Left lung (tissue), 10 donors: ENCODE measurements around the gene ALDH2. TPM values are rescaled to one million over a fixed set of nuclear protein-coding genes. Genes with fewer than 3 reads are reported as not detected.

Experiments used
- ATAC-seq: fragments of 200-7000 bp; cut with Tn5 transposase; one replicate; pipeline ENCODE4 v1.9.1; 2020; ENCODE audit warnings: moderate library complexity
- DNase-seq, 4 donors: peaks; one replicate each; pipeline ENCODE4 v3.0.0-alpha.2; 2013 to 2020
- H3K27ac ChIP-seq, 2 donors: fragments of 200-600 bp; sonication (generic) in 1 of 2; one replicate each; pipeline versions ENCODE4 v1.5.0 to v1.8.0; 2020 to 2021
- H3K27me3 ChIP-seq, 2 donors: fragments of 200-600 bp; sonication (generic) in 1 of 2; one replicate each; pipeline versions ENCODE4 v1.5.0 to v1.8.0; 2020 to 2021
- H3K36me3 ChIP-seq, 2 donors: fragments of 200-600 bp; sonication (generic) in 1 of 2; one replicate each; pipeline versions ENCODE4 v1.5.0 to v1.8.0; 2020 to 2021
- H3K4me1 ChIP-seq, 2 donors: fragments of 200-600 bp; one replicate each; pipeline ENCODE4 v1.8.0; 2021
- H3K4me3 ChIP-seq, 2 donors: fragments of 200-600 bp; sonication (generic) in 1 of 2; one replicate each; pipeline versions ENCODE4 v1.5.0 to v1.8.0; 2020 to 2021; ENCODE audit warnings: mild to moderate bottlenecking in 1 of 2
- H3K9me3 ChIP-seq, 2 donors: fragments of 200-600 bp; sonication (generic) in 1 of 2; one replicate each; pipeline versions ENCODE4 v1.5.0 to v1.8.0; 2020 to 2021
- intact Hi-C, 2 donors: fragments of 100-400 bp; cut with DNase I; formaldehyde crosslinking; loops; one replicate each; pipeline versions ENCODE4 v1.11.2 to v1.14.2; 2022
- polyA plus RNA-seq, 6 donors: library from polyadenylated mRNA; unstranded; fragments of 120-200 nt; gene quantifications; one replicate each; pipeline ENCODE4 v1.2.1, GENCODE V29; 2013; ENCODE audit not compliant: insufficient read length in 6 of 6
- total RNA-seq, 2 donors: library from RNA; stranded (reverse); fragmentation: NEBNext Ultra II Directional; extraction: Animal tissue kit (Norgen Biotek cat#: 25700); gene quantifications; one replicate each; pipeline ENCODE4 v1.2.1, GENCODE V29; 2021
- TF ChIP-seq, protein P1 (sequence below), 2 donors: fragments of 200-600 bp; sonication (generic) in 1 of 2; IDR thresholded peaks; one replicate each; pipeline versions ENCODE4 v1.5.0 to v1.8.0; 2021; ENCODE audit warnings: antibody characterized with exemption in 2 of 2
- donor health status: DM: no; HTN: yes; CAD: no.
- donor health status: DM: no; HTN: no; CAD: no.

ALDH2 gene
- total and polyA plus RNA-seq, 8 donors = 91.6 to 289 (median 104) TPM

DNA sequence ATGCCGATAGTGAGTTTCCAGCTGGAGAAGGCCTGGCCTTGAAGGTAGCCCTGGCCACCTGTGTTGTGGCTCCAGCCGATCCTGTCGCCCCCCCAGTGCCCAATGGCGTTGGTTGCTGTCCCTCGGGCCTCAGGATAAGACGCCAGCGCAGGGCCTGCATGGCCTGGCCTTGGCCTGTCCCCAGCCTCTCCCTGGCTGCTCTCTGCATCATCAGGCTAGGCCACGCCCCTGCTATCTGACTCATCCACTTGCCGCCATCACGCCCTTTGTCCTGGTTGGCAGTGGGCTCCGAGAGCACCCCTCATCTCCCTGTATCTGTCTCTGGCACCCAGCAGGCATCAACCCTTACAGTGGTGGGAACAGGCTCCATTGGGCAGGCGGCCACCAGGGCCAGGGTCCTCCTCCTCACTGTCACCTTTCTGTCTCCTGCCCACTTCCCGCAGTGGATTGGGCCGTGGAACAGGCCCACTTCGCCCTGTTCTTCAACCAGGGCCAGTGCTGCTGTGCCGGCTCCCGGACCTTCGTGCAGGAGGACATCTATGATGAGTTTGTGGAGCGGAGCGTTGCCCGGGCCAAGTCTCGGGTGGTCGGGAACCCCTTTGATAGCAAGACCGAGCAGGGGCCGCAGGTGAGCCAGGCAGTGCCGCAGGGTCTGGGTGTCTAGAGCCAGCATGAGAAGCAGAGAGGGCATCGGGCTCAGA, 25.6 kb downstream of the ALDH2 start:
- no peak overlapping the region for H3K27ac ChIP-seq
- no peaks in the 10 kb centered on the region for H3K27me3 ChIP-seq
- peaks cover 0 to 9% of the 10 kb centered on the region in 2 donors for H3K4me1 ChIP-seq
- peaks cover 0 to 100% of the 10 kb centered on the region in 2 donors for H3K36me3 ChIP-seq
- ATAC-seq (peak; percentile 47), DNase-seq (peak in 1 of 4 donors; percentile 79)
- TF ChIP-seq, protein P1, sequence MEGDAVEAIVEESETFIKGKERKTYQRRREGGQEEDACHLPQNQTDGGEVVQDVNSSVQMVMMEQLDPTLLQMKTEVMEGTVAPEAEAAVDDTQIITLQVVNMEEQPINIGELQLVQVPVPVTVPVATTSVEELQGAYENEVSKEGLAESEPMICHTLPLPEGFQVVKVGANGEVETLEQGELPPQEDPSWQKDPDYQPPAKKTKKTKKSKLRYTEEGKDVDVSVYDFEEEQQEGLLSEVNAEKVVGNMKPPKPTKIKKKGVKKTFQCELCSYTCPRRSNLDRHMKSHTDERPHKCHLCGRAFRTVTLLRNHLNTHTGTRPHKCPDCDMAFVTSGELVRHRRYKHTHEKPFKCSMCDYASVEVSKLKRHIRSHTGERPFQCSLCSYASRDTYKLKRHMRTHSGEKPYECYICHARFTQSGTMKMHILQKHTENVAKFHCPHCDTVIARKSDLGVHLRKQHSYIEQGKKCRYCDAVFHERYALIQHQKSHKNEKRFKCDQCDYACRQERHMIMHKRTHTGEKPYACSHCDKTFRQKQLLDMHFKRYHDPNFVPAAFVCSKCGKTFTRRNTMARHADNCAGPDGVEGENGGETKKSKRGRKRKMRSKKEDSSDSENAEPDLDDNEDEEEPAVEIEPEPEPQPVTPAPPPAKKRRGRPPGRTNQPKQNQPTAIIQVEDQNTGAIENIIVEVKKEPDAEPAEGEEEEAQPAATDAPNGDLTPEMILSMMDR (IDR thresholded peaks at IDR 0.05) = no peak
- H3K9me3 ChIP-seq = no peaks in the 10 kb centered on the region
- no peak overlapping the region for H3K4me3 ChIP-seq
- intact Hi-C loops = no loop called here

DNA sequence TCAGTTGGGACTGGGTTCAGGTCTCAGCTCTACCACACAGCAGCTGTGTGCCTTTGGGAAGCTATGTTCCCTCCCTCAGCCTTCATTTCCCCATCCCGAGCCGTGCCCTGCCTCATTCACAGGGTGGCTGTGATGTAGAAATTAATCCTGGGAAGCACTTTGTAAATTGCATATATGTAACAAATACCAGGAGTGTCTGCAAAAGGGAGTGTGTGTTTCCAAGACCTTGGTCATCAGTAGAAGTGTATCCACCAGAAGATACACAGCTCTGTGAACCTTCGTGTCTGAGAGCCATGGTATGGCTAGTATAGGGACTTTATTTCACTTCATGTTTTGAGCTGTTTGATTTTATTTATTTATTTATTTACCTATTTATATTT, 26.1 kb downstream of the ALDH2 start:
- no peak for ATAC-seq
- H3K36me3 ChIP-seq = peaks cover 0 to 100% of the 10 kb centered on the region in 2 donors
- H3K4me3 ChIP-seq = no peak overlapping the region
- intact Hi-C loops = no loop called here
- no peaks in the 10 kb centered on the region for H3K27me3 ChIP-seq
- no peak overlapping the region for H3K27ac ChIP-seq
- DNase-seq = no peak
- peaks cover 0 to 8% of the 10 kb centered on the region in 2 donors for H3K4me1 ChIP-seq
- H3K9me3 ChIP-seq = no peaks in the 10 kb centered on the region
- TF ChIP-seq, protein P1 (IDR thresholded peaks at IDR 0.05) = no peak

DNA sequence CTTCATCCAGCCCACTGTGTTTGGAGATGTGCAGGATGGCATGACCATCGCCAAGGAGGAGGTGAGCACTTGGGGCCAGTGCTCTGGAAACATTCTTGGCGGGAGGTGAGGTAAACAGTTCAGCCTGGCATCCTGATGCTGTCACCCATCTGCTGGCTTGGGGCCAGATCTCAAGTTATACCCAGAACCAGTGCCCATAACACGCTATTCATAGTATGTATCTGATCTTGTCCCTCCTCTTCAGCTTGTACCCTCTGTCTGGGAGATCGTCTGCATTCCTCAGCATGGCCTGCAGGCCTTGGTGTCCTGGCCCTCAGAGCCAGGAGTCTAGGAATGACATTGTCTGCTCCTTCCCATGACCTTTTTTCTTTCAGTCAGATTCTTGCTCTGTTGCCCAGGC, 31.4 kb downstream of the ALDH2 start:
- no peak overlapping the region for H3K27ac ChIP-seq
- no peak for DNase-seq
- H3K36me3 ChIP-seq = peaks cover 0 to 100% of the 10 kb centered on the region in 2 donors
- H3K4me3 ChIP-seq = no peak overlapping the region
- no peak for ATAC-seq
- TF ChIP-seq, protein P1 (IDR thresholded peaks at IDR 0.05) = no peak
- H3K4me1 ChIP-seq = no peaks in the 10 kb centered on the region
- intact Hi-C loops = no loop called here
- no peaks in the 10 kb centered on the region for H3K27me3 ChIP-seq
- no peaks in the 10 kb centered on the region for H3K9me3 ChIP-seq

DNA sequence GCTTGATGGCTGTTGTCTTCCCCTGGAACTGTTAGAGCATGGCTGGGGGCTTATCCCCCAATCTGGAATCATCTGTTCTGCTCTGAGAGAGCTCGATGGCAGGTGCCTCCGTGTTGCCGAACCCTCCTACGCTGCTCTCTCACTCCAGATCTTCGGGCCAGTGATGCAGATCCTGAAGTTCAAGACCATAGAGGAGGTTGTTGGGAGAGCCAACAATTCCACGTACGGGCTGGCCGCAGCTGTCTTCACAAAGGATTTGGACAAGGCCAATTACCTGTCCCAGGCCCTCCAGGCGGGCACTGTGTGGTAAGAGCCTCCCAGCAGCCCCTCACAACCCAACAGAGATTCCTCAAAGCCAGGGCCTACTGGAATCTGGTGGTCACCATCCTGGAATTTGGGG, 33.0 kb downstream of the ALDH2 start:
- Histone ChIP-seq H3K36me3 (peaks cover 0 to 100% of the 10 kb centered on the region in 2 donors), H3K9me3 (no peaks in the 10 kb centered on the region), H3K4me1 (no peaks in the 10 kb centered on the region), H3K27me3 (no peaks in the 10 kb centered on the region), H3K27ac (no peak overlapping the region), H3K4me3 (no peak overlapping the region)
- TF ChIP-seq, protein P1 (IDR thresholded peaks at IDR 0.05) = no peak
- DNase-seq = no peak
- no peak for ATAC-seq
- intact Hi-C loops = no loop called here

DNA sequence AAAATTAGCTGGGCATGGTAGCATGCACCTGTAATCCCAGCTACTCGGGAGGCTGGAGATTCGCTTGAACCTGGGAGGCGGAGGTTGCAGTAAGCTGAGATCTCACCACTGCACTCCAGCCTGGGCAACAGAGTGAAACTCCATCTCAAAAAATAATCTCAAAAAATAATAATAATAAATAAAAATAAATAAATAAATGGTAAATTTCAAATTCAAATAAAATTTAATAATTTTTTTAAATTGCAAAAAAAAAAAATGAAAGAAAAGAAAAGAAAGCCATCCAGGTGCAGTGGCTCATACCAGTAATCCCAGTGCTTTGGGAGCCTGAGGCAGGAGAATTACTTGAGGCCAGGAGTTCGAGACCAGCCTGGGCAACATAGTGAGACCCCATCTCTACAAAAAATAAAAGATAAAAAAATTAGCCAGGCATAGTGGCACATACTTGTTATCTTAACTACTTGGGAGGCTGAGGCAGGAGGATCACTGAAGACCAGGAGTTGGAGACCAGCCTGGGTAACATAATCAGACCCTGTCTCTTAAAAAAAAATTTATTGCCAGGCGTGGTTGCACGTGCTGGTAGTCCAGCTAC, 36.4 kb downstream of the ALDH2 start:
- TF ChIP-seq, protein P1 (IDR thresholded peaks at IDR 0.05) = no peak
- Histone ChIP-seq H3K27ac (no peak overlapping the region), H3K4me3 (no peak overlapping the region), H3K9me3 (no peaks in the 10 kb centered on the region), H3K4me1 (no peaks in the 10 kb centered on the region), H3K27me3 (no peaks in the 10 kb centered on the region), H3K36me3 (peaks cover 0 to 100% of the 10 kb centered on the region in 2 donors)
- intact Hi-C loops = no loop called here
- DNase-seq = no peak
- ATAC-seq = no peak
